ENCODE data around the gene LMNB1. TPM values are rescaled to one million over a fixed set of nuclear protein-coding genes. Genes with fewer than 3 reads are reported as not detected.
"Not testable (repeated sequence)": the region's sequence is repeated elsewhere in the genome, so short reads cannot be mapped to it uniquely, and the experiment has no call there.

The LMNB1 gene
- total RNA-seq: 20.9 TPM

GRCh38 chr5:126776499-126777256 lies at the start of gene LMNB1:
TSS of gene LMNB1 (plus strand) at chr5:126777136. CDS start at chr5:126777509, 373 bp downstream.
- TF ChIP-seq POLR2AphosphoS5 (IDR thresholded peaks at IDR 0.05; ENCODE audit: insufficient read depth in 1 of 2, low read depth in 1 of 2) (peak; percentile 31 to 84), POLR2A (IDR thresholded peaks at IDR 0.05) (no peak)
- TF ChIP-seq, protein P1, sequence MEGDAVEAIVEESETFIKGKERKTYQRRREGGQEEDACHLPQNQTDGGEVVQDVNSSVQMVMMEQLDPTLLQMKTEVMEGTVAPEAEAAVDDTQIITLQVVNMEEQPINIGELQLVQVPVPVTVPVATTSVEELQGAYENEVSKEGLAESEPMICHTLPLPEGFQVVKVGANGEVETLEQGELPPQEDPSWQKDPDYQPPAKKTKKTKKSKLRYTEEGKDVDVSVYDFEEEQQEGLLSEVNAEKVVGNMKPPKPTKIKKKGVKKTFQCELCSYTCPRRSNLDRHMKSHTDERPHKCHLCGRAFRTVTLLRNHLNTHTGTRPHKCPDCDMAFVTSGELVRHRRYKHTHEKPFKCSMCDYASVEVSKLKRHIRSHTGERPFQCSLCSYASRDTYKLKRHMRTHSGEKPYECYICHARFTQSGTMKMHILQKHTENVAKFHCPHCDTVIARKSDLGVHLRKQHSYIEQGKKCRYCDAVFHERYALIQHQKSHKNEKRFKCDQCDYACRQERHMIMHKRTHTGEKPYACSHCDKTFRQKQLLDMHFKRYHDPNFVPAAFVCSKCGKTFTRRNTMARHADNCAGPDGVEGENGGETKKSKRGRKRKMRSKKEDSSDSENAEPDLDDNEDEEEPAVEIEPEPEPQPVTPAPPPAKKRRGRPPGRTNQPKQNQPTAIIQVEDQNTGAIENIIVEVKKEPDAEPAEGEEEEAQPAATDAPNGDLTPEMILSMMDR (IDR thresholded peaks at IDR 0.05): peak in 1 of 3 experiments; percentile 10
- peak in 1 of 2 donors; percentile 94 for DNase-seq (ENCODE audit: extremely low spot score in 2 of 2)
- Histone ChIP-seq H3K4me1 (peaks cover 16% of the 10 kb centered on the region), H3K9me3 (no peaks in the 10 kb centered on the region), H3K4me3 (peak within 1 kb of the TSS; percentile 80 to 90), H3K27ac (peak within 1 kb of the TSS; percentile 87), H3K36me3 (no peaks in the 10 kb centered on the region), H3K27me3 (no peaks in the 10 kb centered on the region)
- intact Hi-C loops (cut with DNase I): loop anchor here (5.0 kb wide), 2 partner anchors 99 to 179 kb away; partner anchors contain the start of gene ALDH7A1

GRCh38 chr5:126732716-126733115 lies 44.2 kb upstream of the LMNB1 start:
- H3K36me3 ChIP-seq: no peaks in the 10 kb centered on the region
- no peak for TF ChIP-seq POLR2A (IDR thresholded peaks at IDR 0.05)
- TF ChIP-seq POLR2AphosphoS5 (IDR thresholded peaks at IDR 0.05; ENCODE audit: insufficient read depth in 1 of 2, low read depth in 1 of 2): no peak
- TF ChIP-seq, protein P1 (IDR thresholded peaks at IDR 0.05): no peak
- DNase-seq (ENCODE audit: extremely low spot score in 2 of 2): no peak
- H3K4me1 ChIP-seq: no peaks in the 10 kb centered on the region
- H3K27me3 ChIP-seq: no peaks in the 10 kb centered on the region
- no peaks in the 10 kb centered on the region for H3K9me3 ChIP-seq
- H3K27ac ChIP-seq: no peak overlapping the region
- intact Hi-C loops (cut with DNase I): no loop called here
- no peak overlapping the region for H3K4me3 ChIP-seq

DNA sequence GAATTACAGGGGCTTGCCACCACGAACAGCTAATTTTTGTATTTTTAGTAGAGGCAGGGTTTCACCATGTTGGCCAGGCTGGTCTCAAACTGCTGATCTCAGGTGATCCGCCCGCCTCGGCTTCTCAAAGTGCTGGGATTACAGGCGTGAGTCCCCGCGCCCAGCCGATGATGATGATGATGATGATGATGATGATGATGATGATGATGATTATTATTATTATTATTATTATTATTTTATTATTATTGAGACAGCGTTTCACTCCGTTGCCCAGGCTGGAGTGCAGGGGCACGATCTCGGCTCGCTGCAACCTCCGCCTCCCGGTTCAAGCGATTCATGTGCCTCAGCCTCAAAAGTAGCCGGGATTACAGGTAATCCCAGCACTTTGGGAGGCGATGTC lies 42.4 kb upstream of the LMNB1 start:
- H3K27me3 ChIP-seq; H3K27ac ChIP-seq; intact Hi-C loops (cut with DNase I); DNase-seq (ENCODE audit: extremely low spot score in 2 of 2); H3K9me3 ChIP-seq; H3K4me1 ChIP-seq; H3K36me3 ChIP-seq; H3K4me3 ChIP-seq: not testable (repeated sequence)

- TF ChIP-seq POLR2A (IDR thresholded peaks at IDR 0.05): no peak
- TF ChIP-seq POLR2AphosphoS5 (IDR thresholded peaks at IDR 0.05; ENCODE audit: insufficient read depth in 1 of 2, low read depth in 1 of 2): no peak
- TF ChIP-seq, protein P1 (IDR thresholded peaks at IDR 0.05): no peak
- Histone ChIP-seq H3K4me3 (no peak overlapping the region), H3K27ac (no peak overlapping the region), H3K9me3 (no peaks in the 10 kb centered on the region), H3K36me3 (no peaks in the 10 kb centered on the region), H3K4me1 (no peaks in the 10 kb centered on the region), H3K27me3 (no peaks in the 10 kb centered on the region)
- no peak for DNase-seq (ENCODE audit: extremely low spot score in 2 of 2)
- intact Hi-C loops (cut with DNase I): no loop called here
Observed at GRCh38 chr5:126736141-126736540, 40.8 kb upstream of the LMNB1 start.

GRCh38 chr5:126741361-126741760 lies 35.6 kb upstream of the LMNB1 start:
- Histone ChIP-seq H3K4me3 (no peak overlapping the region), H3K4me1 (no peaks in the 10 kb centered on the region), H3K27ac (no peak overlapping the region), H3K9me3 (no peaks in the 10 kb centered on the region), H3K27me3 (no peaks in the 10 kb centered on the region), H3K36me3 (no peaks in the 10 kb centered on the region)
- no peak for TF ChIP-seq POLR2A (IDR thresholded peaks at IDR 0.05)
- TF ChIP-seq, protein P1 (IDR thresholded peaks at IDR 0.05): no peak
- TF ChIP-seq POLR2AphosphoS5 (IDR thresholded peaks at IDR 0.05; ENCODE audit: insufficient read depth in 1 of 2, low read depth in 1 of 2): no peak
- intact Hi-C loops (cut with DNase I): no loop called here
- DNase-seq (ENCODE audit: extremely low spot score in 2 of 2): no peak
